Measurements from ENCODE around the gene ARGLU1.

Gene ARGLU1

GRCh38 chr13:106548064-106548696 is 19.8 kb downstream of the ARGLU1 start:
- no peak for DNase-seq (ENCODE audit: low read depth in 2 of 2)

DNA sequence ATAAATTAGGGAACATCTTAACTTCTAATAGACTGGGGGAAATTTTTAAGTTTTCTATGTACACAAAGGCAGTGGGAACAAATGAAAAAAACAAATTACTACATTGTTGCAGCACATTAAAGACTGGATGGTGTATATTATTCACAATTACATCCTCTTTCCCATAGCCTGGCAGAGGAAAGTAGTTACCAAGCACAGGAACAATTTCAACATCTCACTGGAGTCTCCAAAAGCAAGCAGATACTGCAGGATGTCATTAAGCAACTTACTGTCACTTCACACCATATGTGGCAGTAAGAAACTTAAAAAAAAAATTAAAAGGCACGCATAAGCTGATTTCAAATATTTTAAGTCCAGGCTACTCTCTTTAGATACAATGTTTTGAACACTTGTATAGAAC is 26.1 kb downstream of the ARGLU1 start:
- no peak for DNase-seq (ENCODE audit: low read depth in 2 of 2)

GRCh38 chr13:106540613-106541012 is 27.3 kb downstream of the ARGLU1 start:
- no peak for DNase-seq (ENCODE audit: low read depth in 2 of 2)

GRCh38 chr13:106537521-106537920 is 30.4 kb downstream of the ARGLU1 start:
- DNase-seq (ENCODE audit: low read depth in 2 of 2), result no peak

- DNase-seq (ENCODE audit: low read depth in 2 of 2), result peak; percentile 63 to 67
These were observed 31.5 kb downstream of the ARGLU1 start for GRCh38 chr13:106536244-106537034.

DNA sequence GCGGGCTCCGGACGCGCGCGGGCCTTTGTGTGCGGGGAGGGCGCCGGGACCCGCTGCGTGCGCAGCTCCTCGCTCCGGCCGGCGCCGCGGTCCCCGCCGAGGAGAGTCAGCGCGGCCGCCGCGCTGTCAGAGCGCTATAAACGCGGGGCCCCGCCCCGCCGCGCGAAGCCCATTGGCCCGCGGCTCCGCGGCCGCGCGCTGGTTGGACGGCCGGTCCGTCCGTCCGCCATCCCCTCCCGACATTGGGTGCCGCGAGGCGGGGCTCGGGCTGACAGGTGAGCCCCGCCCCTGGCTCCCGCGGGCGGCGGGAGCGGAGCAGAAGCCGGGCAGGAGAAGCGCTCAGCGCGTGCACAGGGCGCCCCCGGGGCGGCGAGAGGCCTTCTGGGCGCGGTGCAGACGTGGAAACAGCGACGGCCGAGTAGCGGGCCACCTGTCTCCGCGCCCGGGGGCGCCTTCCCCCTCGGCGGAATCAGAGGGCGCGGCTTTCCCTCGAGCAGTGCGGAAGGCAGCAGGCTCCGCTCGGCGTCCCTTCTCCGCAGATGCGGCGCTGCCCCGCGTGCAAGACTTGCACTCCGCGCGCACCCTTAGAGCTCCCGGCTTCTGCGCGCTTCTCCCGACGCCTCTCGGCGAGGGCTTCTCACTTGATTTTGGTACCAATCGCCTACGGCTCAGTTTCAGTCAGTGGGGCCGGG is 32.2 kb downstream of the ARGLU1 start, which contains the start of gene EFNB2:
TSS of gene EFNB2 (minus strand) at position 111 of the 692 bp plus-strand sequence. CDS start 698 bp downstream, outside the sequence.
- DNase-seq (ENCODE audit: low read depth in 2 of 2), result peak; percentile 64 to 80

DNA sequence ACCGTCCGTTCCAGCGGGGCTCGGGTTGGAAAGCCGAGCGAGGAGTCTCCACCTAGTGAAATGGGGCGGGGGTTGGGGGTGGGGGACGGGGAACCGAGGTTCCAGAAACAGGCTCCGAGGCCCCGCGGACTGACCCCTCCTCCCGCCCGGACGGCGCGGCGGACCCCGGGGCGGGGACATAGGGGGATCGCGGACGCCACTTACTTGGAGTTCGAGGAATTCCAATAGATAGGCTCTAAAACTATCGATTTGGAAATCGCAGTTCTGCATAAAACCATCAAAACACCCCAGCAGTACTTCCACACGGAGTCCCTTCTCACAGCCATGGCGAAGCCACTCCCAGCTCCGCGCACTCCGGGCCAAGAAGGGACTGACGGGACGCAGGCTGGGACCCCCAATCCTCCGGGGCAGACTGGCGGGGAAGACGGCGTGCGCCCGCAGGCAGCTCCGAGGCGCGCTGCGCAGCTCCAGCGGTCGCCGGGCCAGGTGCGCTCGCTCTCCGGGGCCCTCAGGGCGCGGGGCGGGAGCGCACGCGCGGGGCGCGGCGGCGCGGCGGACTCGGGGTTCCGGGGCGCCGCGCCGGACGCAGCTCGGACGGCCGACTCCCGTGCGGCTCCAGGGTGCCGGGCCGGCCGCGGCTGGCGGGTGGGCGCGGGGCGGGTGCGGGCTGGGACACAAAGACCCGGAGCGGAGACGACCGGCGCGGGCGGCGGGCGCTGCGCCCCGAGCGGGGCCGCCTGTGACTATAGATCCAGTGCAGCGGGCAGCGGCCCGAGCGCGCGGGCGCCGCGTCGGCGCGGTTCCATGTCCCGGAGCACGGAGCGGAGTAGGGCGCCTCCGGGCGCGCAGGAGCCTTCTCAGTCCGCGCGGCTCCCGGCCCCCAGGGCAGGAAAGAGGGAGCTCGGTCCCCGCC is 33.0 kb downstream of the ARGLU1 start:
- DNase-seq (ENCODE audit: low read depth in 2 of 2), result no peak

GRCh38 chr13:106533943-106534638 is 33.8 kb downstream of the ARGLU1 start:
- no peak for DNase-seq (ENCODE audit: low read depth in 2 of 2)

DNA sequence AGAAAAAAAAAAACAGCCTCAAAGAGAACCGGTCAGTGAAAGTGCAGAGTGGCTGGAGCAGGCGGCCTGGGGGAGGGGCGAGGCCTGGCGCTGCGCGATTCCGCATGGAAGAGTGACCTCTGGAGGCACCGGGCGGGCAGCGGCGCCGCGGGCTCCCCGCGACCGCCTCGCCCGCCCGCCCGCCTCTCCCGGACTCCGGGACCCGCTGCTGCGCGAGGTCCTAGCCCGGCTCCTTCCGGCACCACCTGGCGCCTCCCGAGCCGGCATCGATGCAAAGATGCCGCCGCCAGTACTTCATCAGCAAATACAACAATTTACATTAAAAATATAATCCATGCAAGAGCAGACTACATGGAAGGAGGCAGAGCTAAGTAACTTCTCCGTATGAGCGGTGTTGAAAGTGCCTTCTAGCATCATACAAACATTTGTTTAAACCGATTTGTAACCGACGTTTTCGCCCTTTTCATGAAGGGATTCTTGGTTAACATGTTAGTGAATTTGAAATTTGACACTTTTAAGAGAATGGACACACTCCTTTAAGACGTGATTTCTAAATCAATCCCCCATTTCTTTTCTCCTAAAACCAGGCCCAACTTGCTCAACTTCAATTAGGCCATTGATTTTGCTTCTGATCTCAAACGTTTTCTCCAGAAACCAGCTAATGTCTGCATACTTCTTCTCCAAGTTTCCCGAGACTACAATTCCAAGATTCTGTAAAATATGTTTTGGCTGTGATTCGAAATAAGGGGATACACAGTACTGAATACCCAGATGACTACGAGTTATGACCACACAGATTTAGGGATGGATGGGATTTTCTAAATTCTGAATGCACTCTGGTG is 34.6 kb downstream of the ARGLU1 start:
- DNase-seq (ENCODE audit: low read depth in 2 of 2), result no peak

GRCh38 chr13:106532111-106532929 is 35.6 kb downstream of the ARGLU1 start:
- DNase-seq (ENCODE audit: low read depth in 2 of 2), result no peak

DNA sequence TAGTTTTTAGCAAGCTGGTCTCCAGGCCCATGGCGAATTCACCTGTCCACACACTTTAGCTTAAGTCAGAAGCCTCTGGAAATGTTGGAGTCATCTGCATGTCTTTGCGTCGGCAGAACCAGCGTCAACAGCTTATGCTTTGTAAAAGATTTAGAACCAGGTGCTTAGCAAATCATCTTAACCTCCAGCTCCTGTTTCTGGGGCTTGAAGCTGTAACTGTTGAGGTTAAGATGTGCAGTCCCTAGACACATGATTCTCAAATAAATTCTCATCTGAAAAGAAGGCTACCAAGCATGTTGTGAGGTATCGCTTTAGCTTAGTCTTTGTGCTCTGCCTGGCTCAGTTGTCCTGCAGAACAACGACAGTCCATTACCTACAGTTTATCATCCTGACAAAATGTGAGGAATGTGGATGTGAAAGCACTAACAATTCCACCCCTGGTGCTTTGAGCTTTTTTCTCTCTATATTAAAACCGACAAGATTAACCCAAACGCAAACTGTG is 36.9 kb downstream of the ARGLU1 start:
- DNase-seq (ENCODE audit: low read depth in 2 of 2), result no peak

- no peak for DNase-seq (ENCODE audit: low read depth in 2 of 2)
These were observed 37.6 kb downstream of the ARGLU1 start for GRCh38 chr13:106530171-106530851.

DNA sequence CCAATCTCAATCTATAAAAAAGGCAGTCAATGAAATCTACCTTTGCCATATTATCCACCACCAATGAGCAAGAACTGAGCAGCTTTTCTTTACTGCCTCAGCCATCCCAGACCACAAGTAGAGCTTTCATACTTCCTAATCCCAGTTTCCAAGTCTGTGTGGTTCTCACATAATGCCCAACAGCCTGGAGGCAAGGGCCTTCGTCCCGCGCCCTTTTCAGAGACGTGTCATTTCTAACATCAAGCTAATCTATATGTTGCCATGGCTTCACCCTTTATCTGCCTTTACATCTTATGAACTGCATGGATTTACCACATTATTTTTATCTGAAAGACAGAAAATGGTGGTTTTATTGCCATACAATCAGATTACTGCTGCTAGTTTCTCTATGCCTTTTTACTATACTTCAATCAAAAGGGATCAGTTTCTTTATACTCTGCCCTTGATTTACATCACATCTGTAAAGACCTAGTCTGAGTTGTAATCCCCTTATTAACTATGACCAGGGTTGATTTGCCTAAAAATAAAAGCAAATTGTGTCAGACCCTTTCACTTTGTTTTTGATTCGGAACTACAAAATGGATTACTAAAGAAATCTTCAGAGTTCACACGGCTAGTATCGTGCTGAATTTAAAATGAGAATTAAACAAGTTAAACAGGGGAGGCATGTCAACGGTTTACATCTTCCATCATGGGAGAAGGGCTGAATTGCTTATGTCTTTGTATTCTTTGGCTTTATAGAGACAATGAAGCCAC is 38.3 kb downstream of the ARGLU1 start:
- no peak for DNase-seq (ENCODE audit: low read depth in 2 of 2)

DNA sequence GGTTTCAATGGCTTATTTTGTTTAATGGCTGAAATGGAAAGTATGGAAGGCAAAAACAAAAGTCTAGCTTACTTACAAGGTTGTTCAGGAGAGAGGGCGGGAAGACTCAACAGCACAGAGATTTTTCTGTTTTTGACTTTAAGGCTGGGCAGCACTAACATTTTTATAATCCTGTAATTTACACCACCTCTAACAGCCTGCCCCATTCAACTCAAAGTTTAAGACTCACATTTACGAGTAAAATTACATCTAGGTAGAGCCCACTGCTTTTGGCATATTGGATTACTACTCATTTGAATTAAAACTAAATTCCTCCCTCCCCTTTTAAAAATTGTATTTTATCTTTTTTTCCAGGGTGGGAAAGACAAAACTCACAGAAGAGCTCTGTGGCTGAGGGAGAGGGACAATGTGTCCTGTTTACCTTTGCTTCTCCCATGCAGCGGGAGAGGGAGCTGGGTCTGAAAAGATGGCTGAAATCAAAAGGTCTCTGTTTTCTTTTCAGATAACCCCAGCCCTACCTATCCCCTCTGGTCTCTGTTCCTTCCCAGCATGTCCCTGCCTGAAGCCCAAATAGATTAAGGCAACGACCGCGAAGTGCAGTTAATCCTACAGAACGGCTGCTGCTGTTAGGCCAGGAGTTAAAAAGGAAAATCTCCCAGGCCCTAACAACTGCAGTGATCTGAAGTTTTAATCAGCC is 39.1 kb downstream of the ARGLU1 start:
- no peak for DNase-seq (ENCODE audit: low read depth in 2 of 2)

DNA sequence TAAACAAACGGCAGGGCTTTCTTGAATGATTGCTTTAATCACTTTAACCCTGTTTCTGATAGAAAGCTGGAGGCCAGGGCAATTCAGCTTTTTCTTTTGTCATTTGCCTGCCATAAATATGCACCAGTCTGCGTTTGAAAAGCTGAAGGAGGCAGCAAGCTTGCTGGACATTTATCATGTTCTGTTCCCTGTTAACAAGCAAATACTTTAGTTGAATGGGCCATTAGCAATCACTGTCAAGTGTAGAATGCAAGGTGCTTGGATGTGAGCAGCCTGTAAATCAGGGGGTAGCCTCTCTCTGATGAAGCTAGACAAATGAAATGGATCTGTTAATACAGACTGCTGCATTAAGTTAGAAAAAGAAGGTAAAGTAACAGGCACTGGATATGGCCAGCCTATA is 40.1 kb downstream of the ARGLU1 start:
- no peak for DNase-seq (ENCODE audit: low read depth in 2 of 2)

- no peak for DNase-seq (ENCODE audit: low read depth in 2 of 2)
These were observed 40.5 kb downstream of the ARGLU1 start for GRCh38 chr13:106527445-106527801.
